ENCODE measurements around the gene ZNF397. TPM values are rescaled to one million over a fixed set of nuclear protein-coding genes. Genes with fewer than 3 reads are reported as not detected.

ZNF397 gene
- total RNA-seq, 1 donor from 2014 or later, result 38.6 TPM

- DNase-seq (ENCODE audit: low spot score), result no peak
Observed at GRCh38 chr18:35245719-35246317, 5.0 kb downstream of the ZNF397 start.

- DNase-seq (ENCODE audit: low spot score), result no peak
Observed at GRCh38 chr18:35246831-35247230, 6.0 kb downstream of the ZNF397 start.

- no peak for DNase-seq (ENCODE audit: low spot score)
Observed at GRCh38 chr18:35247412-35248249, 6.8 kb downstream of the ZNF397 start.

GRCh38 chr18:35248429-35248828 is 7.6 kb downstream of the ZNF397 start:
- no peak for DNase-seq (ENCODE audit: low spot score)

GRCh38 chr18:35252466-35252865 is 11.6 kb downstream of the ZNF397 start:
- no peak for DNase-seq (ENCODE audit: low spot score)

- no peak for DNase-seq (ENCODE audit: low spot score)
Observed at GRCh38 chr18:35253655-35254287, 12.9 kb downstream of the ZNF397 start.

GRCh38 chr18:35256947-35257346 is 16.1 kb downstream of the ZNF397 start:
- no peak for DNase-seq (ENCODE audit: low spot score)

GRCh38 chr18:35264409-35264808 is 23.6 kb downstream of the ZNF397 start:
- no peak for DNase-seq (ENCODE audit: low spot score)

GRCh38 chr18:35267161-35267651 is 26.4 kb downstream of the ZNF397 start:
- peak; percentile 79 for DNase-seq (ENCODE audit: low spot score)

- DNase-seq (ENCODE audit: low spot score), result peak; percentile 47
Observed at GRCh38 chr18:35267809-35268208, 27.0 kb downstream of the ZNF397 start.

- DNase-seq (ENCODE audit: low spot score), result no peak
Observed at GRCh38 chr18:35268821-35269220, 28.0 kb downstream of the ZNF397 start.

GRCh38 chr18:35271656-35272055 is 30.8 kb downstream of the ZNF397 start:
- DNase-seq (ENCODE audit: low spot score), result no peak

- no peak for DNase-seq (ENCODE audit: low spot score)
Observed at GRCh38 chr18:35276267-35276666, 35.4 kb downstream of the ZNF397 start.

- no peak for DNase-seq (ENCODE audit: low spot score)
Observed at GRCh38 chr18:35277633-35278032, 36.8 kb downstream of the ZNF397 start.

GRCh38 chr18:35278085-35278484 is 37.3 kb downstream of the ZNF397 start:
- DNase-seq (ENCODE audit: low spot score), result no peak

GRCh38 chr18:35278969-35279368 is 38.1 kb downstream of the ZNF397 start:
- no peak for DNase-seq (ENCODE audit: low spot score)

- DNase-seq (ENCODE audit: low spot score), result no peak
Observed at GRCh38 chr18:35282353-35282752, 41.5 kb downstream of the ZNF397 start.

GRCh38 chr18:35283923-35284794 is 43.3 kb downstream of the ZNF397 start:
- DNase-seq (ENCODE audit: low spot score), result no peak

GRCh38 chr18:35284841-35285240 is 44.0 kb downstream of the ZNF397 start:
- DNase-seq (ENCODE audit: low spot score), result no peak

GRCh38 chr18:35289293-35289692 is 48.5 kb downstream of the ZNF397 start:
- no peak for DNase-seq (ENCODE audit: low spot score)

- DNase-seq (ENCODE audit: low spot score), result peak; percentile 43
Observed at GRCh38 chr18:35289727-35290093, 48.9 kb downstream of the ZNF397 start.
